Osteocyte (in vitro differentiated cells): ENCODE results near the gene CRYZ. TPM values are rescaled to one million over a fixed set of nuclear protein-coding genes. Genes with fewer than 3 reads are reported as not detected.

ENCODE experiments used
- DNase-seq: peaks from one replicate; pipeline ENCODE4 v3.0.0; 2021; ENCODE audit warnings: mixed read lengths; ENCODE audit not compliant: unreplicated experiment; ENCODE audit errors: extremely low spot score
- H3K27ac Mint-ChIP-seq: one replicate; pipeline ENCODE4 v1.8.0; 2021; ENCODE audit warnings: mild to moderate bottlenecking, mixed read lengths; ENCODE audit not compliant: unreplicated experiment
- H3K27me3 Mint-ChIP-seq: one replicate; pipeline ENCODE4 v1.8.0; 2021; ENCODE audit warnings: mixed read lengths; ENCODE audit not compliant: unreplicated experiment
- H3K36me3 Mint-ChIP-seq: one replicate; pipeline ENCODE4 v1.8.0; 2021; ENCODE audit warnings: mixed read lengths; ENCODE audit not compliant: unreplicated experiment
- H3K4me1 Mint-ChIP-seq: one replicate; pipeline ENCODE4 v1.8.0; 2021; ENCODE audit warnings: mixed read lengths; ENCODE audit not compliant: unreplicated experiment
- H3K4me3 Mint-ChIP-seq: one replicate; pipeline ENCODE4 v1.8.0; 2021; ENCODE audit warnings: mild to moderate bottlenecking, moderate library complexity, mixed read lengths; ENCODE audit not compliant: unreplicated experiment
- H3K9me3 Mint-ChIP-seq: one replicate; pipeline ENCODE4 v1.8.0; 2021; ENCODE audit warnings: mixed read lengths; ENCODE audit not compliant: unreplicated experiment
- total RNA-seq: library from RNA; stranded (reverse); gene quantifications from 2 replicates; pipeline ENCODE4 v1.2.1, GENCODE V29; 2021
- TF ChIP-seq, protein P1 (sequence below): fragments of 200-600 bp; sonication (generic); IDR thresholded peaks from 2 replicates; pipeline ENCODE4 v1.5.0; 2021; ENCODE audit warnings: antibody characterized with exemption, mild to moderate bottlenecking, moderate library complexity

The CRYZ gene
- total RNA-seq, 1 donor from 2014 or later, result 7.1 TPM

DNA sequence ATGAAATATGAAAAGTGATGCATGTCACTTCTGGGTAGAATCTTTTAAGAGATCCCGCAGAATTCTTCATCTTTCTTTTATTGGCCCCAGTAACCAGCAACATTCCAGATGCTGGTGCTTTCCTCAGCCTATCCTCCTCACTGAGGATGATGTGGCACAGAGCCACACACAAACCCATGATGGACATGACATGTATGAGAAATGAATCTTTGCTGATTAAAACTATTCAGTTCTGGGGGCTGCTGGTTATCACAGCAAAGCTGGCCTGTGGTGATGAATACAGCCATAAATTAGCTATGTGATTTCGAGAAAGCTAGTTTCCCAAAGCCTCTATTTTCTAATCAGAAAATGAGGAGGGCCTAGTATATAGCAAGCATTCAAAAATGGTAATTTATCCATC is 51.0 kb downstream of the CRYZ start:
- H3K27ac Mint-ChIP-seq, result no peak overlapping the region
- H3K4me1 Mint-ChIP-seq, result no peaks in the 10 kb centered on the region
- H3K27me3 Mint-ChIP-seq, result peaks cover 2% of the 10 kb centered on the region
- no peaks in the 10 kb centered on the region for H3K36me3 Mint-ChIP-seq
- DNase-seq, result no peak
- H3K9me3 Mint-ChIP-seq, result no peaks in the 10 kb centered on the region
- TF ChIP-seq, protein P1, sequence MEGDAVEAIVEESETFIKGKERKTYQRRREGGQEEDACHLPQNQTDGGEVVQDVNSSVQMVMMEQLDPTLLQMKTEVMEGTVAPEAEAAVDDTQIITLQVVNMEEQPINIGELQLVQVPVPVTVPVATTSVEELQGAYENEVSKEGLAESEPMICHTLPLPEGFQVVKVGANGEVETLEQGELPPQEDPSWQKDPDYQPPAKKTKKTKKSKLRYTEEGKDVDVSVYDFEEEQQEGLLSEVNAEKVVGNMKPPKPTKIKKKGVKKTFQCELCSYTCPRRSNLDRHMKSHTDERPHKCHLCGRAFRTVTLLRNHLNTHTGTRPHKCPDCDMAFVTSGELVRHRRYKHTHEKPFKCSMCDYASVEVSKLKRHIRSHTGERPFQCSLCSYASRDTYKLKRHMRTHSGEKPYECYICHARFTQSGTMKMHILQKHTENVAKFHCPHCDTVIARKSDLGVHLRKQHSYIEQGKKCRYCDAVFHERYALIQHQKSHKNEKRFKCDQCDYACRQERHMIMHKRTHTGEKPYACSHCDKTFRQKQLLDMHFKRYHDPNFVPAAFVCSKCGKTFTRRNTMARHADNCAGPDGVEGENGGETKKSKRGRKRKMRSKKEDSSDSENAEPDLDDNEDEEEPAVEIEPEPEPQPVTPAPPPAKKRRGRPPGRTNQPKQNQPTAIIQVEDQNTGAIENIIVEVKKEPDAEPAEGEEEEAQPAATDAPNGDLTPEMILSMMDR, result no peak
- H3K4me3 Mint-ChIP-seq, result no peak overlapping the region

DNA sequence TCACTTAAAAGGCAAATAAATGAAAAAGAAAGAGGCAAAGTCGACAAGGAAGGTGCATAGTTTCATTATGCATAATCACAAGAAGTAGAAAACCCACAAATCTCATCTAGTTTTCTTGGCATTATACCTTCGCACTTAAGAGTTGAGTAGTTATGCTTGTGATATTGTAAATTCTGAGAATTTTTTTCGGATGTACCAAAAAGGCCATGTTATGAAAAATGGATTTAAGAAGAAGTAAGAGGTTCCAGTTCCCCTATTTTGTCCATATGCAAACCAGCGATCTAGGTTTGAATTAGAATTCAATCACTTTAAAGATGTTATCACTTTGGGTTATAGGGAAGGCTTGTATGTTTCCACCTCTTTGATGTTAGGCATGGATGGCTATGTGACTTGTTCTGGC is 51.4 kb downstream of the CRYZ start:
- DNase-seq, result no peak
- Mint-ChIP-seq H3K36me3 (no peaks in the 10 kb centered on the region), H3K4me1 (no peaks in the 10 kb centered on the region), H3K9me3 (no peaks in the 10 kb centered on the region), H3K27me3 (peaks cover 2% of the 10 kb centered on the region), H3K4me3 (no peak overlapping the region), H3K27ac (no peak overlapping the region)
- TF ChIP-seq, protein P1, result no peak

DNA sequence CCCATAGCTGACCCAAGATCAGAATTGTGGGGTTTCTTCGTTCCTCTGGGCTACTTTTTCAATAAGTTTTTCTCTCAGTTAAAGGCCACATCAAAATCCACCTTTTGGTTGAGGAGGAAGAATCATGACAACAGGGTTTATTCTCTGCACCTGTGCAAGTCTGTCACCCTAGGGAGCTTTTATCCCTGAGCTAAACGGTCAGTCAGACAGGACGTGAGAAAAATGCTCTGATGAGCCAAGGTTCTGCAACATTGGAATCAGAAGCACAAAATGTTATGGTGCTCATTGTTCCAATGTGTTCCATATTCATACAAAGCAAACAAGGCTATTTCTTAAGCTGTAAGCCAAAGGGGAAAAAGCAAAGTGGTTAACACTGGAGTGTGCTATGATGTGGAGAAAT is 51.8 kb downstream of the CRYZ start:
- Mint-ChIP-seq H3K4me3 (no peak overlapping the region), H3K27ac (no peak overlapping the region), H3K4me1 (no peaks in the 10 kb centered on the region), H3K27me3 (peaks cover 2% of the 10 kb centered on the region), H3K36me3 (no peaks in the 10 kb centered on the region), H3K9me3 (no peaks in the 10 kb centered on the region)
- DNase-seq, result no peak
- TF ChIP-seq, protein P1, result no peak

DNA sequence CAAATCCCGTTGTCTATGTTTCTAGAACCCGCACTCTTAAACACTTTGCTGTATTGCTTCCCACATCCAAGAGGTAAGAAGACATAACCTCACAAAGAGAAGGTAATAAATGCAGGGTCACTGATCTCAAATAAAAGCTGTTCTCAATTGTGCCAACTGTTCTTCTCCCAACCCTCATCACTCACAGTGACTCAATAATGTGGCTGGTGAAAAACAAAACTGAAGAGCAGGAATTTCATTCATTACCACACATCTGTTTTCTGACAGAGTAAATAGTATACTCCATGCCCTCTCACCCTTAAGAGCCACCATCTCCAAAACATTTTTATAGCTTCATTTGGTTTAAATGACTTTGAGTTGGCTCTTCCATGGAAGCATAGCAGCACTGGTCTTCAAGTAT is 53.0 kb downstream of the CRYZ start:
- H3K9me3 Mint-ChIP-seq, result no peaks in the 10 kb centered on the region
- no peak overlapping the region for H3K27ac Mint-ChIP-seq
- peaks cover 2% of the 10 kb centered on the region for H3K27me3 Mint-ChIP-seq
- TF ChIP-seq, protein P1, result no peak
- H3K4me3 Mint-ChIP-seq, result no peak overlapping the region
- no peaks in the 10 kb centered on the region for H3K36me3 Mint-ChIP-seq
- H3K4me1 Mint-ChIP-seq, result no peaks in the 10 kb centered on the region
- no peak for DNase-seq

DNA sequence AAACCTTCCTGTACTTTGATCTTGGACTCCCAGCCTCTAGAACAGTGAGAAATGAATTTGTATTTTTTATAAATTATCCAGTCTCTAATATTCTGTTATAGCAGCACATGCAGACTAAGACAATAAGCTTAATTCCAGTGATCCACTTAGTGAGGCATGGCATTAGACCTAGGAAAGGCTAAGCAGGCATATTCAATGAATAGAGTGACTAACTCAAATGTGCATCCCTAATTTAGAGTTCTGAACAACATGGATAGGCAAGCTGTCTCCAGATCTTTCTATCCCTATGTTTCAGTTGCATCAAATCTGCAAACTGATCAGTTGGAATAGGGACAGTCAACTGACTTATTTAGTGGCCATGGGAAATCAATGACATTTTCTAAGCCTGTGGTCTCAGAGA is 54.9 kb downstream of the CRYZ start:
- TF ChIP-seq, protein P1, result no peak
- no peak for DNase-seq
- no peak overlapping the region for H3K4me3 Mint-ChIP-seq
- no peak overlapping the region for H3K27ac Mint-ChIP-seq
- H3K36me3 Mint-ChIP-seq, result no peaks in the 10 kb centered on the region
- peaks cover 15% of the 10 kb centered on the region for H3K27me3 Mint-ChIP-seq
- H3K9me3 Mint-ChIP-seq, result no peaks in the 10 kb centered on the region
- no peaks in the 10 kb centered on the region for H3K4me1 Mint-ChIP-seq
